GM12891 (cell line): ENCODE data around the gene SCUBE1.

Experiments
- POLR2A ChIP-seq: IDR thresholded peaks from 2 replicates; pipeline ENCODE4 v1.6.1; 2011; ENCODE audit warnings: low read depth, low read length, control low read depth
- POLR2AphosphoS5 ChIP-seq: IDR thresholded peaks from 2 replicates; pipeline ENCODE4 v1.6.1; 2011; ENCODE audit warnings: low read depth, low read length, control low read depth
- TAF1 ChIP-seq: IDR thresholded peaks from 2 replicates; pipeline ENCODE4 v1.6.1; 2011; ENCODE audit warnings: low read depth, low read length, control low read depth

DNA sequence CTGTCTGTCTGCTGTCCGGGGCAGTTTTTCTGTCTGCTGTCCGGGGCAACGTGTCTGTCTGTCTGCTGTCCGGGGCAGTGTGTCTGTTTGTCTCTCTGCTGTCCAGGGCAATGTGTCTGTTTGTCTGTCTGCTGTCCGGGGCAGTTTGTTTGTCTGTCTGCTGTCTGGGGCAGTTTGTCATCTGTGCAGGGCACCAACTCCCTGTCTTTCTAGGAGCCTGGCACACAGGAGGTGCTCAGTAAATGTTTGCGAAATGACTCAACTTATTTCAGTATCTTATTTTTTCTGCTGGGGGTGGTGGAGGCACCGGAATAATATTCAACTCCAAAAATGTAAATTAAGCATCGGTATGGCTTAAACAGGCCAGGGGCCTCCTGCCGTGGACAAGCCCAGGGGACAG is 144.2 kb downstream of the SCUBE1 start:
- TF ChIP-seq POLR2A (no peak), POLR2AphosphoS5 (no peak), TAF1 (no peak)
